Activated naive CD8-positive, alpha-beta T cell treated with anti-CD3 and anti-CD28 coated beads, Interleukin-2, amount 10 ng/mL, durations not matched to agents 7 days and 5 days (primary cell): Measurements from ENCODE around the gene PHF23. TPM values are rescaled to one million over a fixed set of nuclear protein-coding genes. Genes with fewer than 3 reads are reported as not detected.

Source experiments
- ATAC-seq: fragments of 150-1000 bp; cut with Tn5 transposase; one replicate; pipeline ENCODE4 v1.10.0; 2021; ENCODE audit warnings: low read depth, moderate library complexity
- POLR2A ChIA-PET: fragments of 350-600 bp; sonication (Branson Sonifier 250); formaldehyde crosslinking; loops from one replicate; lab custom pipeline; 2021; ENCODE audit warnings: antibody characterized with exemption; lab: Charles Lee
- DNase-seq: peaks from one replicate; pipeline ENCODE4 v3.0.0; 2021
- H3K27ac Mint-ChIP-seq: one replicate; pipeline ENCODE4 v1.8.0; 2022; ENCODE audit warnings: mild to moderate bottlenecking, mixed read lengths
- H3K27me3 Mint-ChIP-seq: one replicate; pipeline ENCODE4 v1.8.0; 2022; ENCODE audit warnings: mild to moderate bottlenecking, moderate library complexity, mixed read lengths
- H3K36me3 Mint-ChIP-seq: one replicate; pipeline ENCODE4 v1.8.0; 2021; ENCODE audit warnings: mild to moderate bottlenecking, mixed read lengths
- H3K4me1 Mint-ChIP-seq: one replicate; pipeline ENCODE4 v1.8.0; 2021; ENCODE audit warnings: mixed read lengths
- H3K4me3 Mint-ChIP-seq: one replicate; pipeline ENCODE4 v1.8.0; 2022; ENCODE audit warnings: mild to moderate bottlenecking, moderate library complexity, mixed read lengths
- H3K9me3 Mint-ChIP-seq: one replicate; pipeline ENCODE4 v1.8.0; 2021; ENCODE audit warnings: mixed read lengths
- total RNA-seq, 2 experiments: library from RNA; stranded (reverse); gene quantifications; one replicate each; pipeline ENCODE4 v1.2.3, GENCODE V29; 2021

The PHF23 gene
- total RNA-seq, 2 experiments from 2014 or later, result 49.9 to 50.4 TPM

DNA sequence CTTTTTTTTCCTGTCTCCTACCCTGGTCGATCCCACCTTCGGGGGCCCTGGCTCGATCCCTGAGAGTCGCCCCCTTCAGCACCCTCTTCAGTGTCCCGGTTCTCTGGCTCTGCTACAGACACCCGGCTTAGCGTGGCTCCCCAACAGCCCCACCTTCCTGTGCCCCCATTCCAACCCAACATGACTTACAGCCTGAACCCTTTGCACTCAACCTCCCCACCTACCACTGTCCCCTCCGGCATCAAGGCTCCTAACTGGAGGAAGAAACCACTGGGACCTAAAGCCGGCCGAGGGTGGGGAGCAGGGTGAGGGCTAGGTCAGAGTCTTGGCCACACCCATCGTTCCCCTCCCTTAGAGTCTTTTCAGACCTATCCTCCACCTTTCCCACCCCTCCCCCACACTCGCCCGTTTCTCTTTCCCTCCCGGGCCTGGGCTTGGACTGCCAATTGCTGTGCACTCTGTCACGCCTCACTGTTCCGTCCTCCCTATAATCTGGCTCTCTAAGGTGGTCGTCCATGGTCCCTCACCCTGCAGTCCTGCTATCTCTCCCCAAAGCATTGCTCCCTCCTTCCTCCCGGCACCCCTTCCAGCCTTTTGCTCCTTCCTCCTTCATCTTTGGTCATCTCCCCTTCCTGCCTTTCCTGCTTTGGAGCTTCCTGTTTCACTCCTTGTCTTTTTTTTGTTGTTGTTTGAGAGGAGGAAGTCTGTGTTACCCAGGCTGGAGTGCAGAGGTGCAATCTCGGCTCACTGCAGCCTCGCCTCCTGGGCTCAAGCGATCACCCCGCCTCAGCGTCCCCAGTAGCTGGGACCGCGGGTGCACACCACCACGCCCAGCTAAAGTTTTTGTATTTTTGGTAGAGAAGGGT, 23.9 kb upstream of the PHF23 start:
- DNase-seq (peak; percentile 41), ATAC-seq (peak; percentile 16)
- H3K4me1 Mint-ChIP-seq, result peaks cover 22% of the 10 kb centered on the region
- POLR2A ChIA-PET, result no interaction called here
- H3K36me3 Mint-ChIP-seq, result no peaks in the 10 kb centered on the region
- H3K27me3 Mint-ChIP-seq, result peaks cover 33% of the 10 kb centered on the region
- H3K27ac Mint-ChIP-seq, result peak overlapping the region; percentile 53
- peak overlapping the region; percentile 77 for H3K4me3 Mint-ChIP-seq
- no peaks in the 10 kb centered on the region for H3K9me3 Mint-ChIP-seq

DNA sequence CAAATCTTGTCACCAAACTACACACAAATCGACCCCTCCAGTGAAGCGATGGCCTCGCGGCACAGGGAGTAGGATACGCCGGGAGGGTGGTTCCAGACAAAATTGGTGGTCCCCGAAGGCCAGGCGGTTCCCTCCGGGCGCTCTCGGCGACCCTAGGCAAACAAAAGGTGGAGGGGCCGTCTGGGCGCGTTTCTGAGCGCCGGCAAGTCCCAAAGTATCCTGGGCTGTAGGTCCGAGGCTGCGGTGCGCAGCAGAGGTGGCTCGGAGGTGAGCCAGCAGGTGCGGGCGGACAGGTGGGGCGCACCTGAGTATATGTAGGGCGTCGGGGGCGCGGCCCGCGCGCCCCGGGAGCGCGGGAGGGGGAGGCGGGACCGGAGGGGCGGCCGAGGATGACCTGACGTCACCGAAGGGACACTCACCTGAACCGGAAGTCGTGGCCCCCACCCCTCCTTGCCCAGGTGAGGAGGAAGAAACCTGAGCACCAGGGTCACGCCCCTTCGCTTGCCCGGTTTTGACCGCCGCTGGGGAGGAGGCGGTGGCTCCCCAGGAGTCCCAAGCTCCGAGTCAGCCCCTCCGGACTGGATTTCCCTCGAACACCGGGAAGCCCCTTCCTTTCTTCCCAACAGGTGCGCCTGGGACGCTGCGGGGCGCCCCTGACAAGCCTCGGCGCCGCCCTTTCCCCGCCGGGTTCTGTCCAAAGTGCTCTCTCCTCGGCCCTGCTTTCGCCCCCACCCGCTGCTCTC, 23.1 kb upstream of the PHF23 start, which contains the start of gene CLDN7:
Gene CLDN7, minus strand, starts transcription at position 287 of the 743 bp plus-strand sequence. CDS start 435 bp downstream, outside the sequence.
- Mint-ChIP-seq H3K9me3 (no peaks in the 10 kb centered on the region), H3K4me1 (peaks cover 22% of the 10 kb centered on the region), H3K4me3 (peak within 1 kb of the TSS; percentile 77), H3K27me3 (peaks cover 28% of the 10 kb centered on the region), H3K36me3 (no peaks in the 10 kb centered on the region), H3K27ac (peak within 1 kb of the TSS; percentile 53)
- ATAC-seq, result no peak
- peak; percentile 39 for DNase-seq
- POLR2A ChIA-PET, result interaction anchor here (1.1 kb wide), 1 partner anchor 11 kb away, joined by 5 read pairs; the partner anchor contains the start of gene CTDNEP1

DNA sequence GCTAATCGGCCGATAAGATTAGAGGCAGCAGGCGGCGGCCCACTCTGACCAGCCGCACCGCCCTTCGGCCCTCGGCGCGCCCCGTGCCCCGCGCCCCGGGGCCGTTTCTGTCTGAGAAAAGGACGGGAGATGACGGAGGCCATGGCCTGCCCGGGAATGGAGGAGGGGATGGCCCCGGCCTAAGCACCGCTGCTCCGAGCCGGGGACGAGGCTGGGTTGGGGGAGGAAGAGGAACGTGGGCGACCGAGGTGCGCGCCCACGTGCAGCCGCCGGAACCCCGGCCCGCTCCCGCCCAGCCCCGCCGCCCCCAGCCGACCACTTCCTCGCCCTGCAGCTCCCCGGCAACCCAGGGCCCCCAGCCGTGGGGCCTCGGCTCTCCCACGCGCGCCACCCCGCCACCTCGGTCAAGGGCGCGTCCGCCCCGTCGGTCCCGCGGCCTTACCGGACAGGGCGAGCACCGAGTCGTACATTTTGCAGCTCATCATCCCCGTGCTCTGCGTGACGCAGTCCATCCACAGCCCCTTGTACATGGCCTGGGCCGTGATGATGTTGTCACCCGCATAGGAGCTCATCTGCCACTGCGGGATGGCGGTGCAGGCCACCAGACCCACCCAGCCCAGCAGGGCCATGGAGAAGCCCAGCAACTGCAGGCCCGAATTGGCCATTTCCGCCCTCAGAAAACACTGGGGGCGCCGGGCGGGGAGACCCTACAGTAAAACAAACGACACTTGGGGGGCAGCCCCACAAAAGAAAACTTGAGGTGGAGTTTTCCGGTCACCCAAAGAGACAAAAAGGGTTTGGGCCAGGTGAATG, 22.3 kb upstream of the PHF23 start:
- no peaks in the 10 kb centered on the region for H3K36me3 Mint-ChIP-seq
- peak overlapping the region; percentile 70 for H3K4me3 Mint-ChIP-seq
- H3K27me3 Mint-ChIP-seq, result peaks cover 26% of the 10 kb centered on the region
- POLR2A ChIA-PET, result interaction anchor here (0.7 to 1.1 kb wide), 2 partner anchors 10 to 41 kb away, joined by 3 to 5 read pairs; partner anchors contain the start of gene CTDNEP1
- H3K27ac Mint-ChIP-seq, result peak overlapping the region; percentile 51
- peaks cover 20% of the 10 kb centered on the region for H3K4me1 Mint-ChIP-seq
- ATAC-seq (peak; percentile 38), DNase-seq (peak; percentile 64)
- H3K9me3 Mint-ChIP-seq, result no peaks in the 10 kb centered on the region

DNA sequence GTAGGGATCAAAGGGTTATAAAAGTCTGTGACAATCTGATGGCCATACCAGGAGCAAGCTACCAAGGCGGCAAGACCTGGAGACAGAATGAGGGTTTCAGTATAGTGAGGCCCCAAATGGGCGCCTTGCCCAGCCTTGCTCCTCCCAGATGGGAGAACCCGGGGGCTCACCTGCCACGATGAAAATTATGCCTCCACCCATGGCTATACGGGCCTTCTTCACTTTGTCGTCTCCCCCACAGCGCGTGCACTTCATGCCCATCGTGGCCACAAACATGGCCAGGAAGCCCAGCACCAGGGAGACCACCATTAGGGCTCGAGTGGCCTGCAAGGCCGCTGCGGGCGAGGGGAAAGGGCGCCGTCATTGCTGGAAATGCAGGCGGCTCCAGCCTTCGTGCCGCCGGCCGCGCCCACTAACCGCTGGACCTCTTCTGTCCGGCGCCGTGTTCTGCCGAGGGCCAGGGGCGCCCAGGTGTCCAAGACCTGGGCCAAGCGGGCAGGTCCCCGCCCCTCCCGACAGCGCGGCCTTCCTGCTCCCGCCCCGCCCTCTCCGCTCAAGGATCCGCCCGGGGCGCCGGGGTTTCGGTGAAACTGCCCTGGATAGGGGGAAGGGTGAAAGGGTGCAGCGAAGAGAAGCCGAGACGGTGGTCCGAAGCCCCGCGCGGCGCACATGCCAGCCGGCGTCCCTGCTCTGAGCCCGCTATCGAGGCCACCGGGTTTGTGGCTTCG, 21.6 kb upstream of the PHF23 start:
- POLR2A ChIA-PET, result interaction anchor here (0.7 to 1.1 kb wide), 2 partner anchors 10 to 40 kb away, joined by 3 to 5 read pairs; partner anchors contain the start of gene CTDNEP1
- peak; percentile 58 for ATAC-seq
- Mint-ChIP-seq H3K9me3 (no peaks in the 10 kb centered on the region), H3K27me3 (peaks cover 25% of the 10 kb centered on the region), H3K36me3 (no peaks in the 10 kb centered on the region), H3K4me1 (peaks cover 20% of the 10 kb centered on the region), H3K4me3 (peak overlapping the region; percentile 63), H3K27ac (no peak overlapping the region)
- DNase-seq, result no peak

DNA sequence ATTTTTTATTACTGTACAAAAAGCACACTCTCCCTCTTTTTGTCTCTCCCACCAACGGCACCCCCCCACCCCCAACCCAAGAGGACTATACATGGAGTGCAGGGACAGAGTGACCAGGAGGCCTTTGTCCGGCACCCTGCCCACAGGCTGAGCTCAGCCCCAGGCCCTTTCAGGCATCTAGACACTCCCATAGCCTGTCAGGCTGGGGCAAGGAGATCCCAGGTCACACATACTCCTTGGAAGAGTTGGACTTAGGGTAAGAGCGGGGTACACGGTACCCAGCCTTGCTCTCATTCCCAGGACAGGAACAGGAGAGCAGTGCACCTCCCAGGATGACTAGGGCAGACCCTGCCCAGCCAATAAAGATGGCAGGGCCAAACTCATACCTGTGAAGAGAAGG, 20.9 kb upstream of the PHF23 start:
- no peak for DNase-seq
- POLR2A ChIA-PET, result interaction anchor here (0.8 to 1.3 kb wide), 4 partner anchors 17 to 25 kb away, joined by 3 to 5 read pairs (median 4); partner anchors contain the start of genes DVL2, GABARAP and PHF23
- ATAC-seq, result no peak
- Mint-ChIP-seq H3K9me3 (no peaks in the 10 kb centered on the region), H3K4me1 (peaks cover 20% of the 10 kb centered on the region), H3K27ac (no peak overlapping the region), H3K27me3 (peaks cover 25% of the 10 kb centered on the region), H3K36me3 (no peaks in the 10 kb centered on the region), H3K4me3 (peak overlapping the region; percentile 35)

DNA sequence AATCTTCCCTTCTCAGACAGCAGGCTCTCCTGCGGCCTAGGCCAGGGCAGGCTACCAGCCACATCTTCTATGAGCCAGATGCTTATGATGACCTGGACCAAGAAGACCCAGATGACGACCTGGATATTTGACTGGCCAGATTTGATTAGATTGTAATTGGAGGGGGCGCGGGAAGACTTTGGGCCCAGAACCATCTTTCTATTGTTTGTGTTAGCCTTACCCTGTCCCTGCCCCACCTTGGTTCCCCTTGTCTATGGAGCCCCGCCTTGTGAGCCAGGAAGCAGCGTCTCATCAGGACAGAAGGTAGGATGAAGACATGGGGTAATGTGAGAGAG, 20.3 kb upstream of the PHF23 start:
- H3K4me1 Mint-ChIP-seq, result peaks cover 20% of the 10 kb centered on the region
- no peaks in the 10 kb centered on the region for H3K9me3 Mint-ChIP-seq
- no peak for DNase-seq
- H3K27ac Mint-ChIP-seq, result no peak overlapping the region
- no peak overlapping the region for H3K4me3 Mint-ChIP-seq
- peaks cover 23% of the 10 kb centered on the region for H3K27me3 Mint-ChIP-seq
- peaks cover 5% of the 10 kb centered on the region for H3K36me3 Mint-ChIP-seq
- no peak for ATAC-seq
- POLR2A ChIA-PET, result interaction anchor here (0.6 to 1.3 kb wide), 5 partner anchors 16 to 150 kb away, joined by 3 to 5 read pairs (median 4); partner anchors contain the start of genes DVL2, GABARAP and PHF23

DNA sequence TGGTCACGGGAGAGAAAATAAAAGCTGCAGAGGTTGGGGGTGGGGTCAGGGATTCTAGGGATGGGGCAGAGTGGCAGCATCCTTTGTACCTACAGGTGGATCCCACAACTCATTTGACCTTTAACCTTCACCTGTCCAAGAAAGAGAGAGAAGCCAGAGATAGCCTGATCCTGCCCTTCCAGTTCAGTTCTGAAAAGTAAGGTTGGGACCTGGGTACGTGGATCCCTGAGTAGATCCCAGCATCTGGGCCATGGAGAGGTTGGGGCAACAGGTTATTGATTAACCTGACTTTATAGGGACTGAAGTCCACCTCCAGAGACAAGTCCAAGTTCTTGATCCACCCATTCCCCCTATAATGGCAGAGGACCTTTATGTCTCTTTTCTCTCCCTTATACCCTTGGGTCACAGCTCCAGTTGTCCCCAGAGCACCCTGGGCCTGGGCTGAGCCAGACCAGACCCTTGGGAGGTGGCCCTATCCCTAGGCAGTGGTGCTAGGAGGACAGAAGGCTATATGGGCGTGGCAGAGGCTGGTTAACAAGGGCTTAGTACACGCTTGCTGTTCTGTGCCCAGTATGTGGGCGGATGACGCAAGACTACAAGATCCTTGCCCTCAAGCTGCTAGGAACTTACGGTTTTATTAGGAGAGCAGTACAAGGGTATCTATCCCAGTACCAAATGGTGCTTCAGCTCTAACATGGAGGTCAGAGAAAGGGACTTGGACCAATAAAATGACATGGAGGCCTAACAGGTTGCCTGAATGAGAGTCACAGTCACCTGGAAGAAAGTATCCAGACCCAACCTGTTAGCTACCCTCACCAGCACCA, 19.7 kb upstream of the PHF23 start:
- H3K4me3 Mint-ChIP-seq, result no peak overlapping the region
- H3K36me3 Mint-ChIP-seq, result peaks cover 7% of the 10 kb centered on the region
- no peak overlapping the region for H3K27ac Mint-ChIP-seq
- DNase-seq (no peak), ATAC-seq (no peak)
- POLR2A ChIA-PET, result interaction anchor here (0.6 to 1.3 kb wide), 4 partner anchors 16 to 151 kb away, joined by 3 to 5 read pairs (median 4); partner anchors contain the start of genes GABARAP and PHF23
- peaks cover 21% of the 10 kb centered on the region for H3K4me1 Mint-ChIP-seq
- H3K27me3 Mint-ChIP-seq, result peaks cover 18% of the 10 kb centered on the region
- H3K9me3 Mint-ChIP-seq, result no peaks in the 10 kb centered on the region

DNA sequence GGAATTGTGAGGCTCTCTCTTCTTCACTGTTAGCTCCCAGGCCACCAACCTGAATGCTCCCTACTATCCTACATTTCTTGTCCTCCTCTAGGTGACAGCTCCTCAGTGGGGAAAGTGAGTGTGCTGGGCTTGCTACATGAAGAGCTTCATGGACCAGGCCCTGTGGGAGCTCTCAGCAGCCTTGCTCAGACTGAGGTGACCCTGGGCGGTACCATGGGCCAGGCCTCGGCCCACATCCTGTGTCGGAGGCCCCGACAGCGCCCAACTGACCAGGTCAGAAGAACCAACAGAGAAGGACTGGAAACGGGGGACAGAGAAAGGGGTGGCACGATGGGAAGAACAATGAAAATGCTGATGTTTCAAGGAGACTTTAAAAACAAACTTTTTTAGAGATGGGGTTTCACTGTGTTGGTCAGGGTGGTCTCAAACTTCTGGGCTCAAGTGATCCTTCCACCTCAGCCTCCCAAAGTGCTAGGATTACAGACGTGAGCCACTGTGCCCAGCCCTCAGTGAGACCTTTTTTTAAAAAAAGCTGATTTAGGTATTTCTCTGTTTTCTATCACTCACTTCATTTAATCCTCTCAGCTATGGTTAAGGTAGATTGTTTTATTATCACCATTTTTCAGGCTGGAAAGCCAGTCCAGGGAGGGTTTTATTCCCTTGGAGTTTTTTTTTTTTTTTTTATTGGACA, 17.7 kb upstream of the PHF23 start:
- H3K9me3 Mint-ChIP-seq, result no peaks in the 10 kb centered on the region
- DNase-seq (no peak), ATAC-seq (no peak)
- peaks cover 10% of the 10 kb centered on the region for H3K36me3 Mint-ChIP-seq
- POLR2A ChIA-PET, result interaction anchor here (0.5 to 2.0 kb wide), 3 partner anchors 19 to 228 kb away, joined by 4 to 6 read pairs (median 4); partner anchors contain the start of gene PHF23
- no peak overlapping the region for H3K27ac Mint-ChIP-seq
- H3K4me1 Mint-ChIP-seq, result peaks cover 23% of the 10 kb centered on the region
- H3K27me3 Mint-ChIP-seq, result peaks cover 2% of the 10 kb centered on the region
- H3K4me3 Mint-ChIP-seq, result no peak overlapping the region

DNA sequence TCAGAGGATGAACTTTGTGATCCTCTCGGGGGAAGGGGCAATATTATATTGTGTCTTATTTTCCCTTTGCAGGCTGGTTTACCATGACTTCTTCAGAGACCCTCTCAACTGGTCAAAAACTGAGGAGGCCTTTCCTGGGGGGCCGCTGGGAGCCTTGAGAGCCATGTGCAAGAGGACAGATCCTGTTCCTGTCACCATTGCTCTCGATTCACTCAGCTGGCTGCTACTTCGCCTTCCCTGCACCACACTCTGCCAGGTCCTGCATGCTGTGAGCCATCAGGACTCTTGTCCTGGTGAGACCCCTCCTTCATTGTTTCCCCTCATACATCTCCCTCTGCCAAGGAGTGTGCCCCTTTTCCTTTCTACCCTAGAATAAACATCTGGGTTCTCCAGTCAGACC, 15.3 kb upstream of the PHF23 start:
- POLR2A ChIA-PET, result interaction anchor here (0.6 to 0.7 kb wide), 2 partner anchors 14 to 97 kb away, joined by 4 read pairs; no protein-coding TSS in a partner anchor

DNA sequence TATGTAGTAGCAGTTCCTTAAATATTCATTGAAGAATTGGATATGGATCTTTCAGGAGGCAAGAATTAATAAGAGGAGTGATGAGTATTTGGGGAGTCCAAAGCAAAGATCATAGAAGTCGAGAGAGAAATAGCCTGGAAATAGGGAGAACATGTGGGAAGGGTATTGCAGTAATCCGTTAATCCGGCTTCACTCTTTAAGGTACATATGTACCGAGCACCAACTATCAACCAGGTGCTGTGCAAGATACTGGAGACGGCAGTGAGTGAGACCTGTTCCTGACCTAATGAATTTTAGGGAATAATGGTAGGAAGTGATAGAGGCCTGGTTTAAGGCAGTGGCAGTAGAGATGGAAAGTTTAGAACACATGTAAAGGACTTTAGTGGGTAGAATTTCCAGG, 13.8 kb upstream of the PHF23 start:
- POLR2A ChIA-PET, result no interaction called here
- ATAC-seq, result no peak
- no peaks in the 10 kb centered on the region for H3K27me3 Mint-ChIP-seq
- peak overlapping the region; percentile 99 for H3K4me3 Mint-ChIP-seq
- peaks cover 11% of the 10 kb centered on the region for H3K36me3 Mint-ChIP-seq
- H3K4me1 Mint-ChIP-seq, result peaks cover 39% of the 10 kb centered on the region
- no peaks in the 10 kb centered on the region for H3K9me3 Mint-ChIP-seq
- peak overlapping the region; percentile 100 for H3K27ac Mint-ChIP-seq
- no peak for DNase-seq

More for the DNA sequence above, 15.3 kb upstream of the PHF23 start:
- H3K4me1 Mint-ChIP-seq, result peaks cover 30% of the 10 kb centered on the region
- no peak overlapping the region for H3K4me3 Mint-ChIP-seq
- no peak overlapping the region for H3K27ac Mint-ChIP-seq
- H3K9me3 Mint-ChIP-seq, result no peaks in the 10 kb centered on the region
- no peaks in the 10 kb centered on the region for H3K27me3 Mint-ChIP-seq
- ATAC-seq, result no peak
- no peak for DNase-seq
- H3K36me3 Mint-ChIP-seq, result peaks cover 10% of the 10 kb centered on the region
